RPMI7951 (cell line): ENCODE results near the gene MINK1. TPM values are rescaled to one million over a fixed set of nuclear protein-coding genes. Genes with fewer than 3 reads are reported as not detected.
A peak's percentile ranks its signal among the peaks of the same experiment; 100 is the strongest.

Source experiments
- DNase-seq: peaks from one replicate; pipeline ENCODE4 v3.0.0-alpha.2; 2012; ENCODE audit warnings: low read depth
- total RNA-seq: library from RNA; depleted of rRNA; stranded (reverse); fragments of >200 nt; shearing (Covaris generic); gene quantifications from 2 replicates; pipeline ENCODE4 v1.2.3, GENCODE V29; 2014

MINK1 gene
- total RNA-seq, 1 experiment from 2014 or later = 11.1 TPM

DNA sequence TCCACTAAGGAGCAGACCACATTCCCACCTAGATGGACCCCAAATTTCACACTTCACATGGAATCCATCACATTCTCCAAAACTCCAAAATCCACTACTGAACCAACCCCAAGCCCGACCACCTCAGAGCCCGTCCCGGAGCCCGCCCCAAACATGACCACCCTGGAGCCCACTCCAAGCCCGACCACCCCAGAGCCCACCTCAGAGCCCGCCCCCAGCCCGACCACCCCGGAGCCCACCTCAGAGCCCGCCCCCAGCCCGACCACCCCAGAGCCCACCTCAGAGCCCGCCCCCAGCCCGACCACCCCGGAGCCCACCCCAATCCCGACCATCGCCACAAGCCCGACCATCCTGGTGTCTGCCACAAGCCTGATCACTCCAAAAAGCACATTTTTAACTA is 100.5 kb downstream of the MINK1 start:
- DNase-seq = no peak

DNA sequence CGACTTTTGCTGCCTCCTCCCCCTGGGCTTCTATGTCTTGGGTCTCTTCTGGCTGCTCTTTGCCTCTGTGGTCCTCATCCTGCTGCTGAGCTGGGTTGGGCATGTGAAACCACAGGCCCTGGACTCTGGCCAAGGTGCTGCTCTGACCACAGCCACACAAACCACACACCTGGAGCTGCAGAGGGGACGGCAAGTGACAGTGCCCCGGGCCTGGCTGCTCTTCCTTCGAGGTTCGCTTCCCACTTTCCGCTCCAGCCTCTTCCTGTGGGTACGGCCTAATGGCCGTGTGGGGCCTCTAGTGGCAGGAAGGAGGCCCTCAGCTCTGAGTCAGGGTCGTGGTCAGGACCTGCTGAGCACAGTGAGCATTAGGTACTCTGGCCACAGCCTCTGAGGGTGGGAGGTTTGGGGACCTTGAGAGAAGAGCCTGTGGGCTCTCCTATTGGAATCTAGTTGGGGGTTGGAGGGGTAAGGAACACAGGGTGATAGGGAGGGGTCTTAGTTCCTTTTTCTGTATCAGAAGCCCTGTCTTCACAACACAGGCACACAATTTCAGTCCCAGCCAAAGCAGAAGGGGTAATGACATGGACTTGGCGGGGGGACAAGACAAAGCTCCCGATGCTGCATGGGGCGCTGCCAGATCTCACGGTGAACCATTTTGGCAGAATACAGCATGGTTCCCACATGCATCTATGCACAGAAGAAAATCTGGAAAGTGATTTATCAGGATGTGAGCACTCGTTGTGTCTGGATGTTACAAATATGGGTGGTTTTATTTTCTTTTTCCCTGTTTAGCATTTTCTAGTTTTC is 101.2 kb downstream of the MINK1 start:
- peak; percentile 78 for DNase-seq

- no peak for DNase-seq
Measured at GRCh38 chr17:4935650-4936049, 102.5 kb downstream of the MINK1 start.

GRCh38 chr17:4936436-4936835 is 103.3 kb downstream of the MINK1 start:
- no peak for DNase-seq

DNA sequence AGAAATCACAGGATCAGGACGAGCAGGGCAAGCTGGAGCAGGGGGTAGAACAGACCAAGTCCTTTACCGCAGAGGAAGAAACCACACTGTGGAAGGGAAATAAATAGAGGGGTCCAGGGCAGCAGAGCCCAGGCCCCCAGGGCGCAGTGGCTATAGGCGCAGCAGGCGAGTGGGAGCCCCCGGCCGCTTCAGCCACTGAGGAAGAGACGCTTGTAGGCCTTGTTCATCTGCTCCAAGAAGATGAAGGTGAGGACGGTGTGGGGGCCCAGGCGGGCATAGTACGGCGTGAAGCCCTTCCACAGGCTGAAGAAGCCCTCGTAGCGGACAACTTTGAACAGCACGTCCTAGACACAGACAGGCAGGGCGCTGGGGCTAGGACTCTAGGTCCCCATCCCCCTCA is 104.4 kb downstream of the MINK1 start:
- DNase-seq = no peak

GRCh38 chr17:4938069-4938491 is 104.9 kb downstream of the MINK1 start:
- no peak for DNase-seq

DNA sequence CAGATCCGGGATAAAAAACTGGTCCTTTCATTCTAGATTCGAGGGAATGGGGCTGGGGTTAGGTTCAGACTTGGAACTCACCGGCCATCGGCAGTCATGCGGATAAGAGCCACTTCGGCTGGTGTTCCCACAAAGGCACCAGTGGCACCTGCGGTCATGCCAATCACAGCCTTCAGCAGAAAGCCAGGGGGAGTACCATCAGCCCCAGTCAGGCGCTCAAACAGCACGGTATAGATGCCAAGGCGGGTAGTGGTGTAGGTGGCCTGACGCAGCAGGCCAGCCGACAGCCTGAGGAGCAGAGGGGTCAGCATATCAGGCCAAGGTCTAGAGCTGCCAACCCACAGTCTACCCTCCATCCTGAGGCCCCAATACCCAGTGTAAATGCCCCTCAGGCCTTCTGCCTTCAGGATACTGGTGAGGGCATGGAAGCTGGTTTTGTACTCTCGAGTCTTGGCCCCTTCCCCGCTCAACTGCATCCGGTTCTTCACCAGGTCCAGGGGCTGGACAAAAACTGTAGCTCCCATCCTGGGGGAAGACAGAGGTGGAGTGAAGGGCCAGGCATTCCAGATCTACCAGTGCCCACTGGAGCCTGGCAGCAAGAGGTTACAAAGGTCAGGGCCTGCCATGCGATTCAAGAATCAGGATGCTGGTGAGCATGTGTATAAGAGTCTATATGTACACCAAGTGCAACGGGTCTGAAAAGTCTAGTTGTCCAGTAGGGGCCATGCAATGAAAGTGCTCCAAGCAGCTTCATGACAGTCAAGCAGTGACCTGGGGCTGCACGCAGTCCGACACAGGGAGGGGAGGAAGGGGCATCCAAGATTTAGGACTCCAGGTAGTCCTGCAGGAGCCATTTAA is 105.8 kb downstream of the MINK1 start:
- no peak for DNase-seq

- DNase-seq = no peak
Measured at GRCh38 chr17:4939546-4939795, 106.3 kb downstream of the MINK1 start.

DNA sequence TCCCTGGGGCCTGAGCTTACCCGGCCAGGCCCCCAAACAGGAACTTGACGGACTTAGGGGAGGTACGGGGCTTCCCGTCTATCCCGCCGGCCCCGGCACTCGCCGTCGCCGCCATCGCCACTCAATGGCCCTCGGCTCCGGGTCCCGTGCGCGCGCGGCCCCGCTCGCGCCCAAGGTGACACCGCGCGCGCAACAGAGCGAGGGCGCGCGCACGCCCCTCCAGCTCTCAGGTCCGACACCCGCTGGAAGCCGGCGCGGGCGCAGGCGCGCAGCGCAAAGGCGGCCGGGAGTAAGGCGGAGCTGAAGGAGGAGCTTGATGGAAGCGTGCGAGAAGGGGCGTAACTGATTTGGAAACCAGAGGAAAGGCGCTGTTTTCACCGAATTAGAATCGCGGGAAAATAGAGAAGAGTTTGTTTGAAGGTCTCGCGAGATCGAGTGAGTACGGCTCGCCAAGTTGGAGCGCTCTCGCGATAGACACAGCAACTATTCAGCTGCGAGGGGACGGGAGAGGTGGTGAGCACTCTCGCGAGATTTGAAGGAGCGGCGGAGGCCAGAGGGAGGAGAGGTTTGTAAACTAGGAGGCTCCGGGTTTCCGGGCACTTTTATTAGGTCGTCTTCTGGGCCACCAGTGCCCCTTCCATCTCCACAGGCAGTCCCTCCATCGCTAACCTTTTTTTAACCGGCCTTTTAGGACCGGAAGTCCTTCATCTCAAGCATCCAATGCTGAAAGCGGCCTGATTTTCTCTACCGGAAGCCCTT is 106.8 kb downstream of the MINK1 start, which contains the start of the genes RNF167 and SLC25A11:
TSS of gene RNF167 (plus strand) at position 473 of the 759 bp plus-strand sequence. CDS start 642 bp downstream, outside the sequence.
TSS of gene SLC25A11 (minus strand) at position 251 of the 759 bp plus-strand sequence. CDS start at position 115, 136 bp downstream.
- peak; percentile 99 for DNase-seq

DNA sequence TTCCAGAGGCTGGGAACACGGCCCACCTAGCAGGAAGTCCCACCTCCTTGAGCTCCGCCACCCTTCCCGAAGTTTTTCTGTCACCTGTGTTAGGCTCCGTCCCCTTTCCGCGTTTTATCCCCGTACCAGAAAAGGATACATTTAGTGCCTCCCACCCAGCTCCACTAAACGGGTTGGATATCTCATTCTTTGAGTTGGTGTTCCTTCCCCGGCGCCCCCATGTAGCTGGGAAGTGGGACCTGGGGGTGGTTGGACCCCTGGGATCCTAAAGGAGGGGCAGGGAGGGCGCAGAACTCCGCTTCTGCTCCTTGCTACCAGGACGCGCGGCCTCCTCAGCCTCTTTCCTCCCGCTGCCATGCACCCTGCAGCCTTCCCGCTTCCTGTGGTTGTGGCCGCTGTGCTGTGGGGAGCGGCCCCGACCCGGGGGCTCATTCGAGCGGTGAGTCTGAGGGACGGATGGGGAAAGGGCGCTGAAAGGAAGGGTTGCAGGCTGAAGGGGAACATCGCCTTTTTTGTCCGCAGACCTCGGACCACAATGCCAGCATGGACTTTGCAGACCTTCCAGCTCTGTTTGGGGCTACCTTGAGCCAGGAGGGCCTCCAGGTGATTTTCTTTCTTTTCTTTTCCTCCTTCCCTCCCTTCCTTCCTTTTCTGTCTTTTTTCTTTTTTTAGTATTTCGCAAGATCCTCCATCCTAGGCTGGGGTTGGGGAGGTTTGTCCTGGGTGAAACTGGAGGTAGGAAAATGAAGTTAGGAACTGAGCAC is 107.6 kb downstream of the MINK1 start:
- no peak for DNase-seq

- no peak for DNase-seq
Measured at GRCh38 chr17:4941319-4941610, 108.1 kb downstream of the MINK1 start.

DNA sequence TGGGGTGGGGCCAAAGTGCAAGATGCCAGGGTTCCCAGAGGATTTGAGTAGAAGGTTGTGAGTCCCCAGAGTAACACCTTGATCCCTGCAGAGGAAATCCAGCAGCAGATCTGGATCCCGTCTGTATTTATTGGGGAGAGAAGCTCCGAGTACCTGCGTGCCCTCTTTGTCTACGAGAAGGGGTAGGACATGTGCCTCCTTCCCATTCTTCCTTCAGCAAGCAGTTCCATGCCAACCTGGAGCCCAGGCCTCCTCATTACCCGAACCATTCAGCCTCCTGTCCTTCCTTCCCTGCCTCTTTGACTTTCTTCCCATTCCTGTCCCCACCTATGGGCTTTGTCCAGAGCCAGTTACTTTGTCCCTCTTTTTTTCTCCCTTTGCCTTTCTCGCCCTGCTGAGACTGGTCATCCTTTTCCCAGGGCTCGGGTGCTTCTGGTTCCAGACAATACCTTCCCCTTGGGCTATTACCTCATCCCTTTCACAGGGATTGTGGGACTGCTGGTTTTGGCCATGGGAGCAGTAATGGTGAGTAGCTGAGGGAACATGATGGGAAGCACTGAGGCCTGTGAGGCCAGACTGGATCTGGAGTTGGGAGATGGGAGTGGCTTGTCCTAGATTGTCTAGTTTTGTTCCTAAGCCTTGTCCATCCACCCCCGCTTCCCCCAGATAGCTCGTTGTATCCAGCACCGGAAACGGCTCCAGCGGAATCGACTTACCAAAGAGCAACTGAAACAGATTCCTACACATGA is 109.8 kb downstream of the MINK1 start:
- no peak for DNase-seq

DNA sequence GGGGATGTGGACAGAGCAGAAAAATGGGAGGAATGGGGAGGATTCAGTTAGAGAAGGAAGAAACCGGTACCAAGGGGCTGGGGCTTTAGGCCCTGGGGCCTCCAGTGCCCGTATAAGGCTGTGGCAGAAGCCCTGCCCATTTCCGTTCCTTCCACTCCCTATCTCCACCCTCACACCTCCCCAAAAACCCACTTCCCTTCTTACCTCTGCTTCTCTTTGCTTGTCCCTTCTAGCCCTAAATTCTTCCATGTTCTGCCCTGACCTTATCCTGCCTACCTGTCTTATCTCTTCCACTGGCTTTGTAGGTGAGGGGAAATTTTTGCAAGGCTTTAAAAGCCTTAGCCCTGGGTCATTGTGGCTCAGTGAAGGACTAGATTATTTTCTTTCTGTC is 111.0 kb downstream of the MINK1 start:
- no peak for DNase-seq

DNA sequence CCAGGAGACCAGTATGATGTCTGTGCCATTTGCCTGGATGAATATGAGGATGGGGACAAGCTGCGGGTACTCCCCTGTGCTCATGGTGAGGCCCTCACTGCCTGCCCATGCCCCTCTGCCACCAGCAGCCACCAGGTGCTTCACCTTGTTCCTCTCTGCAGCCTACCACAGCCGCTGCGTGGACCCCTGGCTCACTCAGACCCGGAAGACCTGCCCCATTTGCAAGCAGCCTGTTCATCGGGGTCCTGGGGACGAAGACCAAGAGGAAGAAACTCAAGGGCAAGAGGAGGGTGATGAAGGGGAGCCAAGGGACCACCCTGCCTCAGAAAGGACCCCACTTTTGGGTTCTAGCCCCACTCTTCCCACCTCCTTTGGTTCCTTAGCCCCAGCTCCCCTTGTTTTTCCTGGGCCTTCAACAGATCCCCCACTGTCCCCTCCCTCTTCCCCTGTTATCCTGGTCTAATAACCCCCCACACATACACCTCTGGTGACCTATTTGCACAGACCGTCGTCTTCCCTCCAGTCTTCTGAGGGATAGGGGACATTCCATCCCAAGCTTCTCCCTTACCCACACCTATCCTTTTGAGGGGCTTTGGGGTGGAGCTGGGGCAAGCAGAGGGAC is 111.5 kb downstream of the MINK1 start:
- no peak for DNase-seq

DNA sequence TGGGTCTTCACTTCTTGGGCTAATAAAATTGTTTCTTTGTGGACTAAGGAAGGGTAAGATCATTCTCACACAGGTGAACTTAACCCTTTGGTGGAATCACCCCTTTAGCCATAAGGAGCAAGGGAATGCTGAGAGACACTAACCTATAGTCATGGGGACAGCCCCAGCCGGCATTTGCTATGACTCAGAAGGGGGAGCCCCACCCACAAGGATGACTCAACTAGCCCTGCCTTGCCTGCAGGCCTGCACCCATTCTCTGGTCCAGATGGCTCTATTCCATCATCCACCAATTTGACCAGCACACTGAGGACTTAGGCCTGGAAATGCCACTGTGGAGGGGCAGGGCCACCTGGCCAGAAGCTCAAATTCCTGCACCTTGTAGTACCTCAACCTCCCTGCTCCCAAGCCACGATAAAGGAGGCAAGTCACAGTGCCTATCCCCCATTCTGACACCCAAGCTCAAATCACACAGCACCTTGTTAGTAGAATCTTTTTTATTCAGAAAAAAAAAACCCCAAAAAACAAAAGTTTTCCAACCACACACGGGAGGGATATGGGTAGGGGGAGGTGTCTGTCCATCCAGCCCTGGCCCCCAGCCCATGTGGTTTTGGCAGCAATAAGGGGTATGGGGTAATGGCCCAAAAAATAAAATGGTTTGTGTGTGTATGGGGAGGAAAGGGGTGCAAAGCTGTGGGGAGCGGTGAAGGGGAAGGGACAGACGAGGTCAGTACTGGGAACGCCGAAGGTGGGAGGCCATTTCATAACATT is 112.2 kb downstream of the MINK1 start:
- peak; percentile 93 for DNase-seq

DNA sequence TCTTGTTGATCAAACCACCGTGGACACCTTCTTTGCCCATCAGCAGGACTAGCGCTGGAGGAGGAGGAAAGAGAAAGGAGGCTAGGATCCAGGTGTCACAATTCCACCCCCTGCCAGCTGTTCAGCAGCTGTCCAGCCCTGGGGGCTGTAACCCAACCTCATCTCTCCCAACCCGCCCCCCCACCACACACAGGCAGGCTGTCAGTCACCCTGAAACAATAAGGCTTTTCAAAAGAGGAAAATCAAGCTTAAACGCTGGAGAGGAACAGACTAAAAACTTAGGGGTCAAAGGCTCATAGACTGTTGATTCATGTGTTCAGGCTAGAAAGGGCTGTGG is 112.8 kb downstream of the MINK1 start:
- DNase-seq = peak; percentile 61

DNA sequence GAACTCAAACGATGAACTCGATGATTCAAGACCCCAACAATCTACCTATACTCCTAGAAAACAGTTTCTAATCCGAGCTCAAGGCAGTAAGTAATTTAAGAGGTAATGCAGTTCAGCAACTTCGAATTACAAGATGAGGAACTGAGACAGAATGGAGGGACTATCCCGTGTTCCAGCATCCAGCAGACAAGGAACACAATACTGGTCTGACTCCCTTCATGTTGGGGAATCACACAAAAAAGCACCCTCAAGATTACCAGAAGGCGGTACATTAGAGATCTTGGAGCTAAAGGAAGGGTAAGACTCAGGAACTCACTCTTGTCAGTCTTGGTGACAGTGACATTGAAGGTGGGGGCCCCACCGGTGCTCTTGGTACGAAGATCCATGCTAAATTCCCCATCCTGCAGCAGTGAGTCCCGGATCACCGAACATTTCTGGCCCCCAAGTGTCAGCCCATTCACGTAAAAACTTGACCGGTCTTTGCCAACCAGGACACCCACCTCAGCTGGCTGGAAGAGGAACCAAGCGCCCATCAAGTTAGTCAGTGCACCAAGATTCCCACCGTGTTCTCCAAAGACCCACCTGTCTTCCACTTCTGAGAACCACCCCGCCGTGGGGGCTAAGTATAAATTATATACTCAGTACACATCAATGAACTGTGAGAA is 113.3 kb downstream of the MINK1 start:
- DNase-seq = no peak

DNA sequence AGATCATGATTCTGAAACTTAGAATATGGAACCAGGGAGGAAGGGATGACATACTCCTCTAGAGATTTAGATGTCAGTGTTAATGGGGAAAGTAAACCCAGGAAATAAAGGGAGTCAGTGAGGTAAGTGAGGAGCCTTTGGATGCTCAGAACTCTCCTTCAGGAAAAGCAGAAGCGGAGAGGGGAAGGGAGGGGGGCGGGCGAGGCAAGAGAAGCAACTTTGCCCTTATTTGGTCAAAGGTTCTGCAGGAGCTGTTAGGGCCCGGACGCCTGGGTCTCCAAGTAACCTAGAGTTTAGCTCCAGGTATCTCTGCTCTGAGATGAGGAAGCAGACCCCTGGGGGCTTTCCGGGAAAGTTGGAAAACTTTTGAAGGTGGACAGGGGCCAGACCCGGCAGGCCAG is 113.9 kb downstream of the MINK1 start:
- no peak for DNase-seq
